ENCODE results near the gene ATP12A. TPM values are rescaled to one million over a fixed set of nuclear protein-coding genes. Genes with fewer than 3 reads are reported as not detected.
"Not testable (repeated sequence)": the region's sequence is repeated elsewhere in the genome, so short reads cannot be mapped to it uniquely, and the experiment has no call there.

ATP12A gene
- polyA plus RNA-seq, 1 donor: not detected

DNA sequence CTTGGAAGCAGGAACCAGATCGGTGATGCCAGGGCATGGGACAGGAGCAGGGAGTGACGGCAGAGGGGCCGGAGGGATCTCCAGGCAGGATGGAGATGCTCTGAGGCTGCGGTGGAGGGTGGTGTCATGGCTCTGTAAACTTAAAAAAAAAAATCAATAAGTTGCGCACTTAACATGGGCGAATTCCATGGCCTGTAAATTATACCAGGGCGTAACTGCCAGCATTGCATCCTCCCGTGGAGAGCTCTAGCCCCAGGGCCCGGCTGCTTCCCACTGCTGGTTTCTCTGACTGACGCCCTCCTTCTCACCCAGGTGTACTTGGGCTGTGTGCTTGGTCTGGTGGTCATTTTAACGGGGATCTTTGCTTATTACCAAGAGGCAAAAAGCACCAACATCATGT lies 8.7 kb downstream of the ATP12A start:
- no peak for DNase-seq

DNA sequence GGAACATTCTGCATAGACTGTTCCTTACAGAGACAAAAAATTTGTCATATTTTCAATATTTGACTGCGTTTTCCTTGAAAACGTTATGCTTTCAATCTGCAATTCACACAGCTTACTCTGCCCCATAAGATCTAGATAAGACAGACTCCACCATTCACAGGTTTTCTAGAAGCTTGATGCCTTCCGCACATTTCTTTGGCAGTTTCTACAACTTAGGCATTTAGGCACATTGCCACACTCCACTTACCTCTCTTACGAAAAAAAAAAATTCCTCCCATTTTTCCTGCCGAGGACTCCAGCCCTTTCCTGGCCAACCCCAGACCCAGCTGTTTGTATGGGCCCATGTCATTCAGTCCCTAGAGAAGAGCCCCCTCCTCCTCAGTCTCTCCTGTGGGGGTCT lies 11.2 kb downstream of the ATP12A start:
- no peak for DNase-seq

DNA sequence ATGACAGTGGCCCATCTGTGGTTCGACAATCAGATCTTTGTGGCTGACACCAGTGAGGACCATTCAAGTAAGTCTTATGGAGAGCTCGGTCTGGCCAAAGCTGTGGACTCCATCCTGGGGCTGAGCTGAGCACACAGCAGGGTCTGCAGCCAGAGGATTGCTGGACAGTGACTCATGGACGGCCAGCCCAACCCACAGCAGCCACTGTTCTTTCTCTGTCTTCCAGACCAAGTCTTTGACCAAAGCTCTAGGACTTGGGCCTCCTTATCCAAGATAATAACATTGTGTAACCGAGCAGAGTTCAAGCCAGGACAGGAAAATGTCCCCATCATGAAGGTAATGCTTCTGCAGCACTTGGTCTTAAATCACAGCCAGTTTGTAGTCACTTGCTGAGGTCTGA lies 12.4 kb downstream of the ATP12A start:
- DNase-seq: no peak

DNA sequence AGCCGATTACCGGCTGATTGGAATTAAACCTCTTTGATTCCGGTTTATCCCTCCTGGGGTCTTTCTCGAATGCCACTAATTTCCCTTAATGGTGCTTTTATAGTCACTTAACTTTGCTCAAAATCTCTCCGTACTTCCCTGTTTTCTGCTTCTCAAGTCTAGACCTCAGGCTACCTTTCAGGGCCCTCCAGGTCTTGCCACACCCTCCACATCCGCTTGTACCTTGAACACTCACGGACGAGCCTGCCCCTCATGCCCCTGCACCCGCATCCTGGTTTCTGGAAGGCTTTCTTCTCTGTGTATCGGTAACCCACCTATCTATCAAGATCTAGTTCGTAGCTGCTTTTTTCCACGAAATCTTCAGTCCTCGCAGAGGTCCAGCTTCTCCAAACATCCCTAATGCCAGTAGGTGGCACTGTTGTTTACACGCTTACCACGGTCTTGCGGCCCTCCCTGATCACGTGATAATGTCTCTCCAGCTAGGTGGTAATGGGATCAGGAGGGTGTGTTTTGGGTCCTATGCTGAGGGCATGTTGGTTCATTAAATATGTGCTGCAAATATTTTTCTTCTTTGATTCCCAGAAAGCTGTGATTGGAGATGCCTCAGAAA lies 13.8 kb downstream of the ATP12A start:
- no peak for DNase-seq

DNA sequence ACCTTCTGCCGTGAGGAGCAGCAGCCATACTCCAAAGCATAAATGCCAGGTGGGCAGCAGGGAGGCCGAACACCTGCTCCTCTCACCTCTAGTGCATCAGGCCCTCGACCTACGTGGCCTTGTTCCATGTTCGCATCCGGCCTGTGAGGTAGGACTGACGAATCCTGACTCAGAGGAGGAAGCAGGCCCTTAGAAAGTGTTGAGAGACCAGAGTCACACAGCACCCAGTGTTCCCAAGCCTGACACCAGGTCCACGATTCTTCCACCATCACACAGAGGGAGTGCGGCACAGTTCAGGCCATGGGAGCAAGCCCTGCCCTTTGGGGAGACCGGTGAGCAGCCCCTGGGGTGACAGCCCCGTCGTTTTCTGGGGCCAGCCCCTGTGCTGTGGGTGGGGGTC lies 14.7 kb downstream of the ATP12A start:
- DNase-seq: no peak

DNA sequence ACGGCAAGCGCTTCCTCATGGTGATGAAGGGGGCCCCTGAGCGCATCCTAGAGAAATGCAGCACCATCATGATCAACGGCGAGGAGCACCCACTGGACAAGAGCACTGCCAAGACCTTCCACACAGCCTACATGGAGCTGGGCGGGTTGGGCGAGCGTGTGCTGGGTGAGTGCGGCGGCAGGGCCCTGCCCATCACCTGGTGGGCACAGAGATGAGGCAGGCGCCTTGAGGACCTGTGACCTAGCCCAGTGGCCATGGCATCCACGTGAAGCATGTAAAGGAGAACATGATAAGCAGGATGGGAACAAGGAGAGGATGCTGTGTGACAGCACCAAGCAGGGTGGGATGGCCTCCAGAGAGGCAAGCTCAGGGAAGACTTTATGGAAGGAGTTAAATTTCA lies 18.5 kb downstream of the ATP12A start:
- DNase-seq: no peak

DNA sequence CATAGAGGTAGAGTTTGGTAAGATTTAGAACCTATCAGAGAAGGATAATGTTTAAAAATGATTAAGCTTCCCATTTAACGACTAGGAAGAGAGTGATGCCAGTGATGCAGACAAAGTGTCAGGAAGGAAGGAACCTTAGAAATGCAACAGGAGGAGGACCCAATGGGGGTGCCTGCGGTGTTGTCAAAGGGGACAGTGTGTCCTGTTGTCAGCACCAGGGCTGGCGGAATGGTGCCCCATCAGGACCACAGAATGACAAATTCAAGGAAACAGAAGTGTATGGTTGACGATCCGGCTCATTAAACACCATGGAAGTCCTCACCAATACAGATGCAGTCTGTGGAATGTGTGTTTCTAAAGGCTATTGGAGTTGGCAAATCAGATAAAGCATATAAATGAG lies 19.3 kb downstream of the ATP12A start:
- no peak for DNase-seq

DNA sequence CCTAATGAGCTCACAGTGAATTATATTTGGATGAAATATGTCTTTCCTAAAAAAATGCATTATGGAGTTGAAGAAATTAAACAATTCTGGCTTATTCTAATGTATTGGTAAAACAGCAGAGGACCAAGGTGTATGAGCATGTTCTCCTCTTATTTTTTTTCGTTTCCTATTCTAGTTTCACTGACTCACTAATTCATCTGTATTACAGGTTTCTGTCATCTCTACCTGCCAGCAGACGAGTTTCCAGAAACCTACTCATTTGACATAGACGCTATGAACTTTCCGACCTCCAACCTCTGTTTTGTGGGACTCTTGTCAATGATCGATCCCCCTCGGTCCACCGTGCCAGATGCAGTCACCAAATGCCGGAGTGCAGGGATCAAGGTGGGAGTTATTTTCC lies 20.3 kb downstream of the ATP12A start:
- no peak for DNase-seq

DNA sequence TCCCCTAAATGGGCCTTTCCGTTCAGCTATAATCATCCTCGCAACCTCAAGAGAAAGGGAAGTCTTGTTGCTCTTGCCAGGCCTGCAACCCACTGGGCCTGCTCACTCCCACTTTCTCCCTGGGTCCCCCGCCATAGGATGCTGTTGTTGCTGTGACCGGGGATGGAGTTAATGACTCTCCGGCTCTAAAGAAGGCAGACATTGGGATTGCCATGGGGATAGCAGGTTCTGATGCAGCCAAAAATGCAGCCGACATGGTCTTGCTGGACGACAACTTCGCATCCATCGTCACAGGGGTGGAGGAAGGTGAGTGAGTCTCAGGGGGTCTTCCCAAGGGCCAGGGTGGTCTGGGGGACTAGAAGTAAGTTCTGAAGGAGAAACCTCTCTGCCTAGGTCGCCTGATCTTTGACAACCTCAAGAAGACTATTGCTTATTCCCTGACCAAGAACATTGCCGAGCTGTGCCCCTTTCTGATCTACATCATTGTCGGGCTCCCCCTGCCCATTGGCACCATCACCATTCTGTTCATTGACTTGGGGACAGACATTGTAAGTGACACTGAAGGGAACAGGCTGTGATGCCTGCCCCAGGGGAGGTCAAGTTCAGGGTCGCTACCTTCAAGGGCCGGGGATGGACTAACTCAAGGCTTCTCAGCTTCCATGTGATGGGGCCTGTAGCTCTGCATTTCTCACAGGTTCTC lies 26.8 kb downstream of the ATP12A start:
- DNase-seq: no peak

DNA sequence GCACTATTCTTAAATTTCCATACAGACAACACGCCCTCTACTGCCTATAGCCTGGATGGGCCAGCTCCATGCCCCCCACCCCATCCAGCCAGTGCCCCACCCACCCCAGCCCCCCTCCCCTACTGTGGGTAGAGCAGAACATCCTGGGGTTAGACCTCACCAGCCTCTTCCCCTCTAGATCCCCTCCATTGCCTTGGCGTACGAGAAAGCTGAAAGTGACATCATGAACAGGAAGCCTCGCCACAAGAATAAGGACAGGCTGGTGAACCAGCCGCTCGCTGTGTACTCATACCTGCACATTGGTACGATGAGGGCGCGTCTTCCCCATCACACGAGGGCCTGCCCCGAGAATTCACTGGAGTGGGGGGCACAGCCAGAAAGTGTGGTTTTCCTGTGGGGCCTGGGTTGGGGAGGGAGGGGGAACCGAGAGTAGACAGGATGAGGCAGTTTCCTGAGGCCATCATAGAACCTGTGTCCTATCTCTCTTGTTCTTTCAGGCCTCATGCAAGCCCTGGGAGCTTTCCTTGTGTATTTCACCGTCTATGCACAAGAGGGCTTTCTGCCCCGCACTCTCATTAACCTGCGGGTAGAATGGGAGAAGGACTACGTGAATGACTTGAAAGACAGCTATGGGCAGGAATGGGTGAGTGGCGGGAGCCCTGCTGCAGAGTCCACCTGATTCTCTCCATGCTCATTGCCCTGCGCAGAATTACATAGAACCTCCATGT lies 29.1 kb downstream of the ATP12A start:
- DNase-seq: no peak

DNA sequence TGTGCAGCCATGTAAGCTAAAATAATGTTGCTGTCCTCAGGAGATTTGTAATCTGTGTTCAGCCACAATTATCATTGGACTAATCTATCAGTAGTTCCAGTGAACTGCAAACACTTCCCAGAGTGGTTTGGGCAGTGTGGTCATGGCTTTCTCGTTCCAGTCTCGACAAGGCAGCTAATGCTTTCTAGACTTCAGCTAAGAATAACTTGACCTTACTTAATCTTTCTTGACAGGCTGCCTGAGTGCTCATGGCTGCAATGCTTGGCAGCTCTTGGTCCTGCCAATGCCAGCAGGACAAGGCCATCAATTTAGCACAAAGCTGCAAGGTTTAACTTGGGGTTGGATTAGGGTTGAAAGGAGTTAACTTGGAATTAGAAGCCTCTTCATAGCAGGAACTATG lies 32.8 kb downstream of the ATP12A start:
- no peak for DNase-seq

DNA sequence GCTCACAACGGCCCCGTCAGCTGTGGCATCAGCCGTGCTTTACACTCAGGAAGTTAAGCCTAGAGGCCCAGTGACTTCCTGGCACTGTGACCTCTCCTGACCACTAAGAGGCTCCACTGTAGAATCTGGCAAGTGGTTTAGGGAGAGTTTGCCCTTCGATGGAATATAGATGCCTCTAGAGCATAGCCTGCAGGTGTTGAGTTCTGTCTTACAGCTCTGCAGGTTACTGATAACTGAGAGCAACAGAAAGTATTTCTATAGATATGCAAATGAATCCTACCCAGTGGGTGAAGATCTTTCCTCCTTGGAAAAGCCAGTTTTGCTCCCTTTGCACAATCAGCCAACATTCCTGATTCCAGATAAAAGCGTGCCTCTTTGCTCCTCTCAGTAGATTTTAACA lies 35.8 kb downstream of the ATP12A start:
- no peak for DNase-seq

DNA sequence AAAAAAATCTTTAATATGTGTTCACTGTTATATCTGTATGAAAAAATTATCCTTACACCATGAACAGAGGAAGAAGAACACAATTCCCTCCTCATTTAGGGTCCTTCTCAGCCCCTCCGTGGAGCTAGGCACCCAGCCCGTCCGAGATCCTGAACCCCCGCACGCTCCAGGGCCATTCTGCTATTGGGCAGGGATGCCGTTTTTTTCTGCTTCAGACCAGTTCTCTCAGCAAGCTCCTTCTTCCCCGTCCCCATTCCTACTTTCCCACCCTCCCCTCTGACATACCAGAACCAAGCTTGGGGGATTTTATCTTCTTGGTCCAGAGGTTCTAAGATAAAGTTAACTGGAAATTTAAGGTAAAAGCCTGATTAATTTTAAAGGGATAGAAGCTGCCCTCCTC lies 36.2 kb downstream of the ATP12A start:
- DNase-seq: no peak

DNA sequence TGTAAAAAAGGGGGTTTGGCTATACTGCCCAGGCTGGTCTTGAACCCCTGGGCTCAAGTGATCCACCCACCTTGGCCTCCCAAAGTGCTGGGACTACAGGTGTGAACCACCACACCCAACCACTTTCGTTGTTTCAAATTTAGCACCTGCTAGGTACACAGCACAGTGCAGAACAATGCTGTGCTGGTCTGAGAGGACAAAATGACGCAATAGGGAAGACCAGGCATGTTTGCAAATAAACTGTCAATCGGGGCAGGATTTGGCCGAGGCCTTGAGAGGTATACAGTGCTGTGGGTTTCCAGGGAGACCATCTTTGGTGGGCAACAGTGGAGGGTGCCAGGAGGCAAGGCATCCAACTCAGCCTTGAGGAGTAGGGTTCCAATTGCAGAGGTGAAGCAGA lies 37.0 kb downstream of the ATP12A start:
- DNase-seq: no peak

DNA sequence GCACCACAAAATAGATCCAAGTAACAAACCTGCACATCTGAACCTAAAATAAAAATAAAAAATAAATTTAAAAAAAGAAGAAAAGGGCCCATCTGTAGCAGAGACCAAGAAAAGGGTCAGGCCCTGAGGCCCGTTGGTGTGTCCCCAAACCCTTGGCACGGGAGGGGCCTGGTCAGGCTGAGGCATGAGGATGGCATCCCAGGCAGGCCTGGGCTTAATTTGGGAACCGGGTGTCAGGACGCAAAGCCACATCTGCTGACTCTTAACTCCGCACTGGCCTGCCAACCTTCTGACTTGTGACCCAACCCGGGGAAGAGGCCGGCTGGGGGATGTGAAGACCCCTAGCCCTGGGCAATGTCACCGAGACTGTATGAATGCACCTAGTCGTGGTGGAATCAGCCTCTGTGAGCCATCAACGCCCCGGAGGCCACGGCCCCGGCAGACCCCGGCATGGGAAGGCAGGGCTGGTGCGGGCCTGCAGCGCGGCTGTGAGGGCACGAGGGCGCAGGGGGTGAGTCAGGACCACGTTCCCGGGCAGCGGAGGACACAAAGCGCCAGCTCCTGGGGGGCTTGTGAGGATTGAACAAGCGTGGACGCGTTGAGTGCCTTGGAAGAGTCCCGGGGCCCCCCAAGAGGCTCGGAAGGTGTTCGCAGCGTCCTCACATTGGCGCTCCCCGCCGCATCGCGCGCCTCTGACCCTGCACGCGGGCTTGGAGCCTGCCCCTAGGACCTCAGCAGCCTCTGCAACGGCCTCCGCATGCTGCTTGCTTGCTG lies 38.2 kb downstream of the ATP12A start:
- DNase-seq: no peak

DNA sequence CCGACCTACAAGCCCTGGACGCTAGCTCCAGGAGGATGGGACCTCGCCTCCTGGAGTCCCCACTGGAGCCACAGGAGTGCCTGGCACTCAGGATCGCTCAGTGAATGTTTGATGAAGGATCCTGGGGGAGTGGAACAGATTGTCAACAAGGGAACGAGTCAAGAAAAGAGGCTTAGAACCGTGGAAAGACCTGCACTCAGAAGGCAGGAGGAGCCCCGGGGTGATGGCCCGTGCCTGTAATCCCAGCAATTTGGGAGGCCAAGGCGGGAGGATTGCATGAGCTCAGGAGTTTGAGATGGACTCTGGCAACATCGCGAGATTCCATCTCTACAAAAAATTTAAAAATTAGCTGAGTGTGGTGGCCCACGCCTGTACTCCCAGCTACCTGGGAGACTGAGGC lies 38.9 kb downstream of the ATP12A start:
- DNase-seq: no peak

DNA sequence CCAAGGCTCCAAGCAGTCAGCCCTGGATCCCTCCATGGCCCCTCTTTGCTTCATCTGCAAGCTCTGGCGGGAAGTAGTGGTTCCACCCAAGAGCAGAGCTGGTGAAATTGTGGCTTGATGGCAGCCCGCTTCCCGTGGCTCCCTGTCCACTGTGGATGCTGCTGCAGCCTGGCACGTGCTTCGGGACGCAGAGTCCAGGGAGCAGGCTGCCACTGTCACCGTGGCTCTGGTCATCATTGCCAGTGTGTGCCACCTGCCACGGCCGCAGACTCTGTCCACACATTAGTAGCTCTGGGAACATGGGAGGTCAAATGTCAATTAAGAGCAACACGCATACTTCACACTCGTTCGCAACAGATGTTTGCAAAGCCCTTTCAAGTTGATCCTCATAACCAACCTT lies 43.0 kb downstream of the ATP12A start:
- DNase-seq: no peak

DNA sequence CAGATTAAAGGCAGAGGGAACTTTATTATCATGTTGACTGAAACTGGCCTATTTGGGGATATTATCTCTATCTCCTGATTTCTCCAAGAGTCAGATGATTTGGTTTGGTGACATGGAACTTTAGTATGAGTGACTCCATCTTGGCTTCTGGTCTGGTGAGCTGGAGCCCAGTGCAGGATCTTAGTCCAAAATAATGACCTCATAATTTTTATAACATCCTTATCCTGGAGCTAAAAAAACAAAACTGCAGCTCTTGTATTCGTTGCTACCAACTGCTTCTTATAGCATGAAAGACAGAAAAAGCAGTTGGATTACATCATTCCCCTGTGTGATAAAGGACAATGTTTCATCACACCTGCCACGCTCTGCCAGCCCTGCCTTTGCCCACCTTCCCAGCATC lies 44.5 kb downstream of the ATP12A start:
- DNase-seq: no peak

DNA sequence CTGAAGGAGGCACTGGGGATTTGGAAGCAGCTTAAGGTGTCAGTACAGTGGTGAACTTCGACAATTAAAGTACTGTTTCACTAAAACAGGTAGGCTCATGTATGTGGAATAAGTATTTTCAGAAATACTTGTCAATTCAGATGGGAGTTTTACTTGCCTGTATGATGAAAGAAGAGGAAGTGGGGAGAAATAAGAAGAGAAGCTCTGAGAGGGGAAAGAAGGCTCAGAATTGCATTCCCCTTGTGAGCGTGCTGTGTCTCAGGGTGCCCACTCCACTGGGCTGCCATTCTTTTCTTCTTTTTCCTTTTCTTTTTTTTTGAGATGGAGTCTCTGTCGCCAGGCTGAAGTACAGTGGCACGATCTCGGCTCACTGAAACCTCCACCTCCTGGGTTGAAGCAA lies 45.2 kb downstream of the ATP12A start:
- DNase-seq: no peak

DNA sequence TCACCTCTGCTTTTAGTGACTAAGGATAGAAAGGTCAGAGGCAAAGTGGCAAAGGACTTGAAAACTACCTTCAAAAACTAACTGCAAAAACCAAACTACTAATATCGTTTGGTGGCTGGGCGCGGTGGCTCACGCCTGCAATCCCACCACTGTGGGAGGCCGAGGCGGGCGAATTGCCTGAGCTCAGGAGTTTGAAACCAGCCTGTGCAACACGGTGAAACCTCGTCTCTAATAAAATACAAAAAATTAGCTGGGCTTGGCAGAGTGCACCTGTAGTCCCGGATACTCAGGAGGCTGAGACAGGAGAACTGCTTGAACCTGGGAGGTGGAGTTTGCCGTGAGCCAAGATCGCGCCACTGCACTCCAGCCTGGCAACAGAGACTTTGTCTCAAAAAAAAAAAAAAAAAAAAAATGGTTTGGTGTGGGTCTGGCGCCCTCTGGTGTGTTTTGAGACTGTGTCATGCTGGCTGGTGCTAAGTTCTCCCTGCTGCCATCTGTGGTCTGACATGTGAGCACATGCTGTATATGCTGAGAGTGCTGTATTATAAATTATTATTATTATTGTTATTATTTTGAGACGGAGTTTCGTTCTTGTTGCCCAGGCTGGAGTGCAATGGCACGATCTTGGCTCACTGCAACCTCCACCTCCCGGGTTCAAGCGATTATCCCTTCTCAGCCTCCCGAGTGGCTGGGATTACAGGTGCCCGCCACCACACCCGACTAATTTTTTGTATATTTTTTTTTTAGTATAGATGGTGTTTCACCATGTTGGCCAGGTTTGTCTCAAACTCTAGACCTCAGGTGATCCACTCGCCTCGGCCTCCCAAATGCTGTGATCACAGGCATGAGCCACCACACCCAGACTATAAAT lies 47.8 kb downstream of the ATP12A start:
- DNase-seq: peak; percentile 64

DNA sequence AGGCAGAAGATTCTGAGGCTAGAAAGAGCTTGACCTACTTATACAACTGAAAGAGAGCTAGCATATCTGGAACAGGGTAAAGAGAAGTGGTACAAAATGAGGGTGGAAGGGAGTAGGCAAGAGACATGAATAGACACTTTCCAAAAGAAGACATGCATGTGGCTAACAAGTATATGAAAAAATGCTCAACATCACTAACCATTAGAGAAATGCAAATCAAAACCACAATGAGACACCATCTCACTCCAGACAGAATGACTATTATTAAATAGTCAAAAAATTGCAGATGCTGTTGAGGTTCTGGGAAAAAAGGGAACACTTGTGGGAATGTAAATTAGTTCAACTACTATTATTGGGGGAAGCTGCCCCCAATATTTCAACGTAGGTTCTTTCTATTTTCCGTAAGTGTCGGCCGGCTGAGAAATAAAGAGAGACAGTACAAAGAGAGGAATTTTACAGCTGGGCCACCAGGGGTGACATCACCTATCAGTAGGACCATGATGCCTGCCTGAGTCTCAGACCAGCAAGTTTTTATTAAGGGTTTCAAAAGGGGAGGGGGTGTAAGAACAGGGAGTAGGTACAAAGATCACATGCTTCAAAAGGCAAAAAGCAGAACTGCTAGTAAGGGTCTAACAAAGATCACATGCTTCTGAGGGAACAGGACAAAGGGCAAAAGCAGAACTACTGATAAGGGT lies 50.8 kb downstream of the ATP12A start:
- not testable (repeated sequence) for DNase-seq

DNA sequence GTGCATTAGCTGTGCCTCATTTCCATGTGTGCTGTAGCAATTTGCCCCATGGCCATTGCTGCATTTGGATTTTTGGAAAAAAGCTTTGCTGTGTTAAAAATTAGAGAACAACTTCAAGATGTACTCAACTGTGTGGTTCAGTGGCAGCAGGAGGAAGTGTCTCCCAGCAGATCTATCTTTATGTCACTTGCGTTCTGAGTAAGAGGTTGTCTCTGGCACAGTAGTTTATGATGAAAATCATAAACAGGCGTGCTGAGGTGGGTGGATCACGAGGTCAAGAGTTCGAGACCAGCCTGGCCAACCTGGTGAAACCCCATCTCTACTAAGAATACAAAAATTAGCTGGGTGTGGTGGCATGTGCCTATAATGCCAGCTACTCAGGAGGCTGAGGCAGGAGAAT lies 54.7 kb downstream of the ATP12A start:
- no peak for DNase-seq
